DMS 273 treated with DMSO at 0.1 percent for 48 hours (cell line): ENCODE data around the gene PPP1R14C.
"Not testable (repeated sequence)": the region's sequence is repeated elsewhere in the genome, so short reads cannot be mapped to it uniquely, and the experiment has no call there.

Source experiments
- DNase-seq: peaks from one replicate; lab custom pipeline; 2025; lab: John Stamatoyannopoulos, UW

The PPP1R14C gene

DNA sequence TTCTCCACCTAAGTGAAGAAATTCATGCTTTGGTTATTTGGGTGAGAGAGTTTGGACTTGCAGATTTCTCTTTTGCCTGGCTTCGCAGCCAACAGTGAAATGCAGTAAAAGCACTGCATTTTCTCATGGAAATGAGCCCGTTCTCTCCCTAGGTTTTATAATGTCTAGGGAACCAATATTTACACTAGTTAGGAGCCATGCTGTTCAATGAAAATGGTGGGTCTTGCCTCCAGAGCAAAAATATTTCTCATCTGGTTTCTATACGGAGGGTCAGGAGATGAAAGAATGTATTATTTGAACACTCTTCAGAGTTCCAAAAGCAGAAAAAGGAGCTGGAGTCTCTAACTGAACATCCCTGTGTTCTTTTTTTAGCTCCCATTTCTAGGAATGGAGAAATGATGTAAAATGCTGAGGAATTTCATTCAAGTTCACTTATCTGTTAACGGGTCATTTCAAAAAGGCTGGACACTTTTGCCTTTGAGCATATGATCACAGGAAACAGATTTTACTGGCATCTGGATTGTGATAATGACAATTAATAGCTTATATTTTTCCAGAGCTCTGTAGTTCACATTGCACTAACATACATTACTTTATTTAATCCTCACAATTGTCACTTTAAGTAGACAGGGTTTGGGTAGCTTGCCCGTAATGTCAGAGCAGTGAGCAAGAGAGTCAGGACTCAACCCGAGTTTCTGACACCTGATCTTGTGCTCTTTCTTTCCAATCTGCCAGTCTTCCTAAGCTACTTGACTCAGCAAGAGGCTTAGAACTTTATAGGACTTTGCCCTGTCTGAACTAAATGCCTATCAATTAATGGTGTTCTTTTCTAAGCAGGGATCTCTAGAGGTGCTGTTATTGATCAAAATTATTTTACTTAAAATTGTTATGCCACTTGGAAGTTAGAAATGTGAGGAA lies 78.0 kb downstream of the PPP1R14C start:
- DNase-seq = no peak

- no peak for DNase-seq
Observed at GRCh38 chr6:150224820-150225219, 82.0 kb downstream of the PPP1R14C start.

DNA sequence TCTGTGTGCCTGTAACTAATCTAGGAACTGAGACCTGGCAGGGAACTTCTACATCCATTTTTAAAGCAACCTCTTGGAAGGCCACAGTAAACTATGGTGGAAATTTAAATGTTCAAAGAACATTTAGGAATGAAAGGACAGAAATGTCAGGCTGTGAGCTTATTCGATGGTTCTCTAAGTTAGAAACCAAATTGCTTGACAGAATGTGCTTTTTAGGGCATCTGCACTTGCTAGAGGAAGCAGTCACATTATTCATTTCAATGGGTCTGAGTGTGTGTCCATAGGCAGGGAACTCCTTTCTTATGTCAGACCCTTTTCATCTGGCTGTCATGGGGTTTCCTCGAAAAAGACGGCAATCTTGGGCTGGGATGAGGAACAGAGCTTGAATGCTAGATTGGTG lies 84.4 kb downstream of the PPP1R14C start:
- DNase-seq = no peak

DNA sequence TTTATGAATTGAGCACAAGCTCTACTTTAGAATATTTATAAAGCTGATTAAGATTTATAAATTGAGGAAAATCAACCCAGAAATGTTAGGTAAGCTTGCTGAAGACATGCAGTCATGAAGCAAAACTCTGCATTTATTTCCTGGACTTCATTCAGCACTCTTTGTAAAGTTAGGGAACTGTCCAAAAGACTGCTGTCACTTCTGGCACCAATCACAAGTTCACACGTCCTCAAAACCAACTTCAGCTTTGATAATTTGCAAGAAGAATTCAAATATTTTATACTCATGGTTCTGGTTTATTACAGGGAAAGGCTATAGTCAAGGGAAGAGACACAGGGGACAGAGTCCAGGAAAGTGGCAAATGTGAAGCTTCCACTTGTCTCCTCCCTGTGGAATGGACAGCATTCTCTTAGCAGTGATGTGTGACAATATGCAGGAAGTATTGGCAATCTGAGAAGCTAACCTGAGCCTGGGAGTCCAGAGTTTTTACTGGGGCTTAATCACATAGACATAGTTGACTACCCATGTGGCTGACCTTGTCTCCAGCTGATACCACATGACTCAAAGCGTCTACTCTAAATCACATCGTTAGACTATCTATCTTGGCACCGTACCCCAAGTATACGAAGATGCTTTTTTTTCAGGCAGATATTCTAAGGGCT lies 85.4 kb downstream of the PPP1R14C start:
- DNase-seq = no peak

DNA sequence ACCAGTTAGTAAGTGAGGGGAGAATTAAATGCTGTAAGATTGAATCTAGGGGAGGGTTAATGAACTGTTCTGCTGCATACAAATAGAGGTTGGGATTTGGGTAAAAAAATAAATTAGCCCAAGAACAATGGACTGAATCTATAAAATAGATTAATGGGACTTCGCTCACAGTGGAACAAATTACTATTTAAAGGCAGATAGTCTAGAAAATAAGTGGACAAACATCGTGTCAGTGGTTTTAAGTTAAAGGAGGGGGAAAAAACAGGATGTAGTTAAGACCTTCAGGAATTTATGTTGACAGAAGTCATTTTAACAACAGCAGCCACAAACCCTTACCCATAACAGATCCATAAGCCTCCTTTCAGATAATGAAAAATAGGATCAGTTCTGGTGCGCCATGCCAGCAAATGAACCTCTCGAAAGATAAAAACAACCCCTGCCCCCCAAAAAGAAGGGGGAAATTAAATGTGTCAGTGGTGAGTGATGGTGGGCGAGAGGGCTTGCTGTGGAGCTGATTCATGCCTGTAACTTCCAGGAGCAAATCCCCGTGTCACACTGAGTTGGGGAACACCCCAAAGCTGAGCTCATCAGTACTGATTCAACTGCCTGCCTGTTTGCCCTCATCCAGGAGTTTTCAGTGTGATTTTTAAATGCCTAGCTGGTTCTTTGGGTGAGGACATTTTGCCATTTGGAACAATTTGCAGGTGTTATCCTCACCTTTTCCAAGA lies 86.8 kb downstream of the PPP1R14C start:
- no peak for DNase-seq

- DNase-seq = peak; percentile 65
Observed at GRCh38 chr6:150230164-150230561, 87.3 kb downstream of the PPP1R14C start.

DNA sequence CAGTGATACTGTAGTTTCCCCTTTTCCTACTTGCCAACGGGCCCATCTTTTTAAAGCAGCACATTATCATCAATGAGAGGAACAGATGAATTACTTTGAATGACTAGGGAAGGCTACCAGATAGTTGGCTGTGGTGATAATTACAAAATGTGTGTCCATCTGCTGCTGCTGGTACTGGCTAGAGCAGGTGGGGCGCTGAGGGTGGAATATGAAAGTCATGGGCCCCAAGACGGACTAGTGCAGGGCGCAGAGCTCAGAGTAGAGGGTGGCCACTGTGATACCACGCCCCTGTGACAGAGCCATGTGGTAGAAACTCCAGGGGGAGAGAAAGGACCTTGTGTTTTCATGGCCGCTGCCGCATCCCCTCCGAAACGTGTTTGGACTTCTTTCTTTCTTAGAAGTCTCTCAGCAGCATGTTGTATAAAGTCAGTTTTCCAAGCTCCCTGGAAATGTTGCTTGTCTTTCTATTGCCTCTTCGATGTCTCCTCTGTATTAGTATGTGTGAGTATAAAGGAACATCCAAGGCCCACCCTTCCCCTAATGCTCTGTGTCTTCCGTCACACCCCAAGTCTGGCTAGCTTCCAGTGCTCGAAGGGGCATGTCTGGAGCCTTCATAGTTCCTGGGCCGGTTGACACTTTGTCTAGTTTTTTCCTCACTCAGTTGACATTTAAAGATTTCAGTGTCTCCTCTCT lies 88.1 kb downstream of the PPP1R14C start:
- DNase-seq = peak; percentile 50

DNA sequence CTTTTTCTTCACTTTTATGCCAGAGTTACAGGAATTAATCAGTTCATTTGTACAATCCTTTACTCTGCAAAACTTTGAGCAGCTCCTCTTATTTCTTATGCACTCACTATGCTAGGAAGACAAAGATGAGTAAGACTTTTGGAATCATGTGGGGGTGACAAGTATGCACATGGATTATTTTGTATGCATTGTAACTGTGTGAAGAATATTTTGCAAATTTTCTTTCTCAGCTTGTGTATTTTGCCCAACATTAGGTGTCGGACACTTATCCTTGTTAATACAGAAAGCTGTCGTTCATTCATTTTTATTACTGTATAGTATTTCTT lies 88.6 kb downstream of the PPP1R14C start:
- DNase-seq = no peak

DNA sequence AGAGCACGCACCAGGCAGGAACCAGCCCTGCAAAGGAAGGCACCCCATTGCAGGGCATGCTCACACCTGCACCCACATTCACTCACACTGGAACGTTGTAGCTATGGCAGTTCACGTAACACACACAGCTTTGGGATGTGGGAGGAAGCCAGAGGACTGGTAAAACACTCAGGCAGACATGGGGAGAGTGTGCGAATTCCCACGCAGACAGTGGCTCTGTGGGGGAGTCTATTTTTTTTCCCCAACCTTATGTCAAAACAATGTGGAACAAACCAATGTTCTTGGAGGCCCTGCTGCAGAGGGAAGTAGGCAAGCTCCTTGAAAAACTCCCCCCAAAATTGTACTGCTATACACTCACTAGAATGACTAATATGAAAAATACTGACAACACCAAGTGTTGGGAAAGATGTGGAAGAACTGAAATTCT lies 91.0 kb downstream of the PPP1R14C start:
- no peak for DNase-seq

DNA sequence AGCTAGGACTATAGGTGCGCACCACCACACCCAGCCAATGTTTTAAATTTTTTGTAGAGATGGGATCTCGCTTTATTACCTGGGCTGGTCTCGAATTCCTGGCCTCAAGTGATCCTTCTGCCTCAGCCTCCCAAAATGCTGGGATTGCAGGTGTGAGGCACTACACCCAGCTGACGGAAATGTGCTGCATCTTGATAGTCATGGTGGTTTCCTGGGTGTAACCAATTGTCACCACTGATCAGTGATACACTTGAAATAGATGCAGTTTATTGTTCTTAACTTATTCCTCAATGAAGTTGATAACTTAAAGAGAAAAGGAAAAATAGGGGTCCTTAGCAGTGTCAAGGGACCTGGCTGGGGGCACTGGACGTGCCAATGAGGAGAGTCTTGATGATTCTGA lies 92.4 kb downstream of the PPP1R14C start:
- no peak for DNase-seq

DNA sequence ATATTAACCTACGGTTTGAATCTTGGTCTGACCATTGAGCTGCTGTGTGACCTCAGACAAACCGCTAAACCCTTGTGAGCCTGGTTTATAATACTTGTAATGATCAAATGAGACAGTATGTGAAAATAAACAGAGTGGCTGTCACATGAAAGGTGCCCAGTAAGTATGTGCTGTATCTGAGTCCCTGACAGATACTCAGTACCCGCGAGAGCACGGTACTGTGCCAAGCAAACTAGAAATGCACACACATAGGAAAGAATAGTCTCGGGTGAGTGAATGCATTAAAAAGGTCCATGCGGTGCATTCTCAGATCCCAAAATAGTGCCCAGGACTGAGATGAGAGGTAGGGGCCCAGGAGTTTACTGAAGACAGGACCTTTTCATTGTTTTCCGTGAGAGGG lies 93.3 kb downstream of the PPP1R14C start:
- DNase-seq = no peak

DNA sequence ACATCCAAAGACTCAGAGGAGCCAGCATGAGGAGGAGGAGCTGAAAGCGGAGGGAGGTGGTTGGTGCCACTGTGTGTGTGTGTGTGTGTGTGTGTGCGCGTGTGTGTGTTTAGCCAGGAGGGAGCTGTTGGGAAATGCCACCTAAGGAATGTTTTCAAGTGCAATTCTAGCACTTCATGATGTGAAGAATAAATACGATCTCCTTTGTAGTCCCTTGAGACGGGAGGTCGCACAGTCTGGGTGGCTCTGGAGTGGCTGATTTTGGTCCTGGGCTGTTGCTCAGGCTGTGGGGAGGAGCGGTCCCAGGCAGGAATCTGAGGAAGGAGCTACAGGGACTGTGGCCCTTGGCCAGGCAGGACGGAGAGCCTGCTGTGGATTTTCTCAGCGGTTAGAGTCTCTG lies 93.7 kb downstream of the PPP1R14C start:
- no peak for DNase-seq

DNA sequence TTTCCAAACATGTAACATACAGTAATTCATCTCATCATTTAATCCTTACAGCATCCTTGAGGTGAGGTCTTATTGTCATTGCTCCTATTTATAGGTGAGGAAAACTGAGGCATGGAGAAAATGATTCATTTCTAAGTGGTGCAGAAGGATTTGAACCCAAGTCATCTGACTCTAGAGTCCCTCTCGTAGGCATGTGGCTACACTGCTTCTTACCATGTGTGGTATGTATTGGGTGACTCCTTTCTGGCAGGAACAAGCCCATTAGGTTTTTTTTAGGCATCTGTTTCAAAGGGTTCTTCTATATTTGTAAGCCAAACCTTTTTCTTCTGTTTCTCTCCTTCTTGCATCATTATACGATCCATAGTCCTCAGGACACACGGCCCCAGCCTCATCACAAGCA lies 94.8 kb downstream of the PPP1R14C start:
- DNase-seq = no peak

GRCh38 chr6:150238336-150238741 lies 95.5 kb downstream of the PPP1R14C start:
- peak; percentile 90 for DNase-seq

GRCh38 chr6:150238846-150239407 lies 96.1 kb downstream of the PPP1R14C start:
- DNase-seq = no peak

DNA sequence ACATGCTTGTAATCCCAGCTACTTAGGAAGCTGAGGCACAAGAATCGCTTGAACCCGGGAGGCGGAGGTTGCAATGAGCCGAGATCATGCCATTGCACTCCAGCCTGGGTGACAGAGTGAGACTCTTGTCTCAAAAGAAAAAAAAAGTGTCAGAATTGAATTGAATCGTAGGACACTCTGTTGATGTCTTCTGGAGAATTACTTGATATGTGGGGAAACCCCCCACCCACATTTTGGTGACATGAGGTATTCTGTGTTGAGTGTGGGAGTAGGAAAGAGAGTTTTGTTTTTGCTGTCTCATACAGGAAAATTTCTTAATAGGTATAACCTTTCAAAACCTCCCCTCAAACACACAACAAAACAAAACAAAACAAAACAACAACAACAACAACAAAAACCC lies 98.9 kb downstream of the PPP1R14C start:
- not testable (repeated sequence) for DNase-seq

- DNase-seq = no peak
Observed at GRCh38 chr6:150243620-150244314, 100.9 kb downstream of the PPP1R14C start.

- DNase-seq = no peak
Observed at GRCh38 chr6:150245148-150245935, 102.5 kb downstream of the PPP1R14C start.

DNA sequence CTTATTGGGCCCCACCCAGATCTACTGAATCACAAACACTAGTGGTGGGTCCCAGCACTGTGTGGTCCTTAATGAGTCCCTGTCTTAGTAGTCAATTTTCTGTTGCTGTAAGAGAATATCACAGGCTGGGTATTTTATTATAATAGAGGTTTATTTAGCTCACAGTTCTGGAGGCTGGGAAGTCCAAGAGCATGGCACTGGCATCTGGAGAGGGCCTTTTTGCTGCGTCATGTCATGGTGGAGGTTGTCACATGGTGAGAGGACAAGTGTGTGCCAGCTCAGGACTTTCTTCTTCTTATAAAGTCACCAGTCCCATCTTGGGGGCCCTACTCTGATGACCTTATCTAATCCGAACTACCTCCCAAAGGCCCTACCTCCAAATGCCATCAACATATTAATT lies 105.0 kb downstream of the PPP1R14C start:
- DNase-seq = no peak

GRCh38 chr6:150248300-150248699 lies 105.5 kb downstream of the PPP1R14C start:
- no peak for DNase-seq
